Peyer's patch (tissue), 4 donors: ENCODE data around the gene CROCC.

Source experiments
- CTCF ChIP-seq, 6 experiments: fragments of 450-650 bp in 4 of 6; fragments of 200-600 bp in 2 of 6; sonication (generic) in 1 of 6; IDR thresholded peaks; one replicate each; pipeline ENCODE4 v1.5.1; 2017 to 2019; ENCODE audit warnings: antibody characterized with exemption in 6 of 6, mild to moderate bottlenecking in 3 of 6, moderate library complexity in 1 of 6
- POLR2A ChIP-seq, 2 donors: fragments of 450-650 bp; IDR thresholded peaks; one replicate each; pipeline ENCODE4 v1.5.1; 2017; ENCODE audit warnings: antibody characterized with exemption in 2 of 2, mild to moderate bottlenecking in 2 of 2, moderate library complexity in 2 of 2

DNA sequence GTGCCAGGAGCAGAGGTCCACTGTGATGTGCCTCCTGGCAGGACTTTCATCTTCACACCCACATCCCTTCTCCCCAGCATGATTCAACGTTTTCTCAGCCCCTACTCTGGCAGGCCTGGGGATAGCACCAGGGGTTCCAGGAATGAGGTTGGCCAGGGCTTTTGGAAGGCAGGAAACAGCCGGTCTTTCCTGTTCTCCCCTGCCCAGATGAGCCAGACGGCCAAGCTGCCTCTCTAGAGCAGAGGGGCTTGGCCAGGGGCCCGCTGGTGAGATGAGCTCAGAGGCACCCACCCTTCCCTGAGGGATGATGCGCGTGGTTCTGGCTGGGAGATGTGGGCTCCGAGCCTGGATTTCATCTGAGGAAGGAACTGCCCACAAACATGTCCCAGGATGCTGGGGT is 63.0 kb downstream of the CROCC start:
- TF ChIP-seq CTCF (IDR thresholded peaks at IDR 0.05) (no peak), POLR2A (IDR thresholded peaks at IDR 0.05) (no peak)
